Body of pancreas (tissue), 4 donors: ENCODE data around the gene IL1R2.

ENCODE experiments used
- POLR2A ChIP-seq, 3 donors: fragments of 450-650 bp; IDR thresholded peaks; one replicate each; pipeline ENCODE4 v1.6.1; 2016; ENCODE audit warnings: antibody characterized with exemption in 3 of 3, mild to moderate bottlenecking in 2 of 3
- TF ChIP-seq, protein P1 (sequence below), 7 experiments: fragments of 450-650 bp in 4 of 7; fragments of 200-600 bp in 3 of 7; sonication (generic) in 3 of 7; IDR thresholded peaks; one replicate each; pipeline ENCODE4 v1.5.1; 2016 to 2019; ENCODE audit warnings: antibody characterized with exemption in 7 of 7

GRCh38 chr2:102051692-102052277 lies 60.0 kb downstream of the IL1R2 start:
- TF ChIP-seq, protein P1, sequence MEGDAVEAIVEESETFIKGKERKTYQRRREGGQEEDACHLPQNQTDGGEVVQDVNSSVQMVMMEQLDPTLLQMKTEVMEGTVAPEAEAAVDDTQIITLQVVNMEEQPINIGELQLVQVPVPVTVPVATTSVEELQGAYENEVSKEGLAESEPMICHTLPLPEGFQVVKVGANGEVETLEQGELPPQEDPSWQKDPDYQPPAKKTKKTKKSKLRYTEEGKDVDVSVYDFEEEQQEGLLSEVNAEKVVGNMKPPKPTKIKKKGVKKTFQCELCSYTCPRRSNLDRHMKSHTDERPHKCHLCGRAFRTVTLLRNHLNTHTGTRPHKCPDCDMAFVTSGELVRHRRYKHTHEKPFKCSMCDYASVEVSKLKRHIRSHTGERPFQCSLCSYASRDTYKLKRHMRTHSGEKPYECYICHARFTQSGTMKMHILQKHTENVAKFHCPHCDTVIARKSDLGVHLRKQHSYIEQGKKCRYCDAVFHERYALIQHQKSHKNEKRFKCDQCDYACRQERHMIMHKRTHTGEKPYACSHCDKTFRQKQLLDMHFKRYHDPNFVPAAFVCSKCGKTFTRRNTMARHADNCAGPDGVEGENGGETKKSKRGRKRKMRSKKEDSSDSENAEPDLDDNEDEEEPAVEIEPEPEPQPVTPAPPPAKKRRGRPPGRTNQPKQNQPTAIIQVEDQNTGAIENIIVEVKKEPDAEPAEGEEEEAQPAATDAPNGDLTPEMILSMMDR (IDR thresholded peaks at IDR 0.05), result no peak
- TF ChIP-seq POLR2A (IDR thresholded peaks at IDR 0.05), result no peak
